H9 (cell line): Measurements from ENCODE around the gene SMNDC1. TPM values are rescaled to one million over a fixed set of nuclear protein-coding genes. Genes with fewer than 3 reads are reported as not detected.

Experiments
- DNase-seq: peaks from one replicate; pipeline ENCODE4 v3.0.0-alpha.2; 2017
- H2AFZ ChIP-seq: one replicate; pipeline ENCODE4 v1.6.1; 2013; ENCODE audit warnings: mild to moderate bottlenecking, low read length, control low read depth, moderate library complexity
- H2AK5ac ChIP-seq: 2 replicates; pipeline ENCODE4 v1.6.1; 2013; ENCODE audit warnings: low read length, control low read depth, mixed read lengths; ENCODE audit not compliant: insufficient read length
- H2BK120ac ChIP-seq: one replicate; pipeline ENCODE4 v1.6.1; 2013; ENCODE audit warnings: low read depth, mild to moderate bottlenecking, low read length, control low read depth, inconsistent platforms; ENCODE audit not compliant: poor library complexity, severe bottlenecking
- H2BK12ac ChIP-seq: 2 replicates; pipeline ENCODE4 v1.6.1; 2013; ENCODE audit warnings: low read length, control low read depth, mixed read lengths, low read depth; ENCODE audit not compliant: insufficient read length
- H2BK15ac ChIP-seq: 2 replicates; pipeline ENCODE4 v1.6.1; 2013; ENCODE audit warnings: low read depth, low read length, control low read depth
- H2BK20ac ChIP-seq: one replicate; pipeline ENCODE4 v1.6.1; 2013; ENCODE audit warnings: low read depth, mild to moderate bottlenecking, low read length, control low read depth, inconsistent platforms; ENCODE audit not compliant: poor library complexity, severe bottlenecking
- H2BK5ac ChIP-seq: 2 replicates; pipeline ENCODE4 v1.6.1; 2013; ENCODE audit warnings: low read length, control low read depth, mixed read lengths; ENCODE audit not compliant: insufficient read length
- H3K14ac ChIP-seq: 2 replicates; pipeline ENCODE4 v1.6.1; 2013; ENCODE audit warnings: low read length, control low read depth; ENCODE audit not compliant: insufficient read depth
- H3K18ac ChIP-seq: 2 replicates; pipeline ENCODE4 v1.6.1; 2013; ENCODE audit warnings: low read depth, mild to moderate bottlenecking, mixed read lengths, low read length, control low read depth; ENCODE audit not compliant: insufficient read length
- H3K23ac ChIP-seq: 2 replicates; pipeline ENCODE4 v1.6.1; 2013; ENCODE audit warnings: low read length, control low read depth, mixed read lengths, low read depth; ENCODE audit not compliant: insufficient read length
- H3K23me2 ChIP-seq: 2 replicates; pipeline ENCODE4 v1.6.1; 2013; ENCODE audit warnings: low read depth, mild to moderate bottlenecking, mixed read lengths, low read length, control low read depth; ENCODE audit not compliant: insufficient read length, poor library complexity, severe bottlenecking
- H3K27ac ChIP-seq: 2 replicates; pipeline ENCODE4 v1.5.1; 2013; ENCODE audit warnings: low read length, control low read depth, mixed read lengths, low read depth; ENCODE audit not compliant: insufficient read length
- H3K27me3 ChIP-seq: 2 replicates; pipeline ENCODE4 v1.6.1; 2013; ENCODE audit warnings: low read length, control low read depth, inconsistent platforms; ENCODE audit not compliant: insufficient read depth
- H3K4ac ChIP-seq: 2 replicates; pipeline ENCODE4 v1.6.1; 2013; ENCODE audit warnings: low read depth, mild to moderate bottlenecking, control low read depth, inconsistent platforms, low read length, moderate library complexity
- H3K4me1 ChIP-seq: 2 replicates; pipeline ENCODE4 v1.6.1; 2013; ENCODE audit warnings: low read length, control low read depth, inconsistent platforms; ENCODE audit not compliant: insufficient read depth
- H3K4me2 ChIP-seq: 2 replicates; pipeline ENCODE4 v1.6.1; 2013; ENCODE audit warnings: low read length, control low read depth, mixed read lengths; ENCODE audit not compliant: insufficient read length, insufficient read depth
- H3K56ac ChIP-seq: 2 replicates; pipeline ENCODE4 v1.6.1; 2013; ENCODE audit warnings: low read depth, mild to moderate bottlenecking, mixed read lengths, low read length, control low read depth; ENCODE audit not compliant: insufficient read length
- H3K79me1 ChIP-seq: 2 replicates; pipeline ENCODE4 v1.6.1; 2013; ENCODE audit warnings: low read depth, mild to moderate bottlenecking, moderate library complexity, low read length, control low read depth, inconsistent platforms; ENCODE audit not compliant: insufficient read depth, poor library complexity, severe bottlenecking
- H3K79me2 ChIP-seq: 2 replicates; pipeline ENCODE4 v1.6.1; 2013; ENCODE audit warnings: low read length, control low read depth, inconsistent platforms; ENCODE audit not compliant: insufficient read depth
- H3K9ac ChIP-seq: 2 replicates; pipeline ENCODE4 v1.6.1; 2013; ENCODE audit warnings: low read length, control low read depth, mixed read lengths; ENCODE audit not compliant: insufficient read length; ENCODE audit errors: extremely low read depth
- H3K9me3 ChIP-seq: one replicate; pipeline ENCODE4 v1.6.1; 2013; ENCODE audit warnings: low read depth, low read length, inconsistent platforms; ENCODE audit not compliant: control insufficient read depth
- H3T11ph ChIP-seq: one replicate; pipeline ENCODE4 v1.6.1; 2013; ENCODE audit warnings: mild to moderate bottlenecking, low read length, control low read depth, inconsistent platforms
- H4K20me1 ChIP-seq: one replicate; pipeline ENCODE4 v1.6.1; 2013; ENCODE audit not compliant: control insufficient read depth, insufficient read length, insufficient read depth
- H4K5ac ChIP-seq: 2 replicates; pipeline ENCODE4 v1.6.1; 2013; ENCODE audit warnings: low read depth, mild to moderate bottlenecking, mixed read lengths, low read length, control low read depth; ENCODE audit not compliant: insufficient read length
- H4K8ac ChIP-seq: replicated peaks from 2 replicates; pipeline ENCODE4 v1.6.1; 2013; ENCODE audit warnings: low read length, control low read depth, mixed read lengths, low read depth; ENCODE audit not compliant: insufficient read length
- H4K91ac ChIP-seq: 2 replicates; pipeline ENCODE4 v1.6.1; 2013; ENCODE audit warnings: low read depth, mild to moderate bottlenecking, moderate library complexity, mixed read lengths, low read length, control low read depth; ENCODE audit not compliant: insufficient read length
- H3K27ac Mint-ChIP-seq, 3 experiments: 2 replicates in 2 of 3; 3 replicates in 1 of 3; pipeline ENCODE4 v1.8.0; 2020 to 2021; ENCODE audit warnings: mixed read lengths in 3 of 3, mild to moderate bottlenecking in 1 of 3, moderate library complexity in 1 of 3
- H3K27me3 Mint-ChIP-seq: 2 replicates; pipeline ENCODE4 v1.8.0; 2021; ENCODE audit warnings: low read depth, mild to moderate bottlenecking, moderate library complexity, mixed read lengths
- H3K36me3 Mint-ChIP-seq, 3 experiments: 2 replicates in 2 of 3; 3 replicates in 1 of 3; pipeline ENCODE4 v1.8.0; 2020 to 2021; ENCODE audit warnings: low read depth in 3 of 3, mixed read lengths in 3 of 3; ENCODE audit not compliant: insufficient read depth in 1 of 3
- H3K4me1 Mint-ChIP-seq, 2 experiments: 2 replicates each; pipeline ENCODE4 v1.8.0; 2020; ENCODE audit warnings: mixed read lengths in 2 of 2
- H3K4me3 Mint-ChIP-seq, 2 experiments: 2 replicates in 1 of 2; 3 replicates in 1 of 2; pipeline ENCODE4 v1.8.0; 2020 to 2021; ENCODE audit warnings: mild to moderate bottlenecking in 2 of 2, mixed read lengths in 2 of 2, moderate library complexity in 1 of 2
- H3K9me3 Mint-ChIP-seq, 2 experiments: 2 replicates in 1 of 2; 3 replicates in 1 of 2; pipeline ENCODE4 v1.8.0; 2020; ENCODE audit warnings: mild to moderate bottlenecking in 2 of 2, mixed read lengths in 2 of 2, moderate library complexity in 1 of 2
- WGBS: extraction: QIAGEN DNeasy Blood & Tissue Kit; methylation state at CpG from one replicate; pipeline ENCODE4 v1.1.7; 2013; ENCODE audit warnings: missing lambda C conversion rate, low lambda C conversion rate, mixed read lengths; ENCODE audit not compliant: insufficient read length; ENCODE audit errors: extremely low coverage; 5-methylcytosine and 5-hydroxymethylcytosine counted together
- total RNA-seq: library from RNA; stranded (reverse); gene quantifications from 2 replicates; pipeline ENCODE4 v1.2.1, GENCODE V29; 2021
- TF ChIP-seq, protein P1 (sequence below): fragments of 200-600 bp; sonication (generic); conservative IDR thresholded peaks from 3 replicates; pipeline ENCODE4 v1.8.0; 2021; ENCODE audit warnings: antibody characterized with exemption, mild to moderate bottlenecking

The SMNDC1 gene
- total RNA-seq, 1 experiment from 2014 or later = 55.7 TPM

DNA sequence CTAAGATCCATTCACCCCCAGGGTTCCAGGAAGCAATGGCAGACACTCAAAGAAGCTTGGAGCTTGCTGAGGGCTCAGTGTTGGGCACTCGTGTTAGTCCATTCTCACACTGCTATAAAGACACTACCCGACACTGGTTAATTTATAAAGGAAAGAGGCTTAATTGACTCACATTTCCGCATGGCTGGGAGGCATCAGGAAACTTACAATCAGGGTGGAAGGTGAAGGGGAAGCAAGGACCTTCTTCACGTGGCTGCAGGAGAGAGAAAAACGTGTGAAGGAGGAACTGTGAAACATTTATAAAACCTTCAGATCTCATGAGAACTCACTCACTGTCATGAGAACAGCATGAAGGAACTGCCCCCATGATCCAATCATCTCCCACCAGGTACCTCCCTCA, 44.7 kb upstream of the SMNDC1 start:
- Mint-ChIP-seq H3K27ac (no peak overlapping the region), H3K4me3 (no peak overlapping the region), H3K36me3 (no peaks in the 10 kb centered on the region), H3K27me3 (peaks cover 5% of the 10 kb centered on the region), H3K9me3 (no peaks in the 10 kb centered on the region), H3K4me1 (peaks cover 19 to 27% of the 10 kb centered on the region in 2 experiments)
- H3K27me3 ChIP-seq = no peaks in the 10 kb centered on the region
- H4K20me1 ChIP-seq = no peaks in the 10 kb centered on the region
- no peak overlapping the region for H3K4ac ChIP-seq
- H4K8ac ChIP-seq = no peak overlapping the region
- H3K27ac ChIP-seq = no peak overlapping the region
- DNase-seq = no peak
- H3K23ac ChIP-seq = no peak overlapping the region
- no peak overlapping the region for H2BK20ac ChIP-seq
- H3K4me2 ChIP-seq = no peak overlapping the region
- H2BK12ac ChIP-seq = no peak overlapping the region
- H4K91ac ChIP-seq = no peak overlapping the region
- H3K9ac ChIP-seq = no peak overlapping the region
- no peak overlapping the region for H3K14ac ChIP-seq
- no peak overlapping the region for H2BK5ac ChIP-seq
- no peak overlapping the region for H3K56ac ChIP-seq
- TF ChIP-seq, protein P1, sequence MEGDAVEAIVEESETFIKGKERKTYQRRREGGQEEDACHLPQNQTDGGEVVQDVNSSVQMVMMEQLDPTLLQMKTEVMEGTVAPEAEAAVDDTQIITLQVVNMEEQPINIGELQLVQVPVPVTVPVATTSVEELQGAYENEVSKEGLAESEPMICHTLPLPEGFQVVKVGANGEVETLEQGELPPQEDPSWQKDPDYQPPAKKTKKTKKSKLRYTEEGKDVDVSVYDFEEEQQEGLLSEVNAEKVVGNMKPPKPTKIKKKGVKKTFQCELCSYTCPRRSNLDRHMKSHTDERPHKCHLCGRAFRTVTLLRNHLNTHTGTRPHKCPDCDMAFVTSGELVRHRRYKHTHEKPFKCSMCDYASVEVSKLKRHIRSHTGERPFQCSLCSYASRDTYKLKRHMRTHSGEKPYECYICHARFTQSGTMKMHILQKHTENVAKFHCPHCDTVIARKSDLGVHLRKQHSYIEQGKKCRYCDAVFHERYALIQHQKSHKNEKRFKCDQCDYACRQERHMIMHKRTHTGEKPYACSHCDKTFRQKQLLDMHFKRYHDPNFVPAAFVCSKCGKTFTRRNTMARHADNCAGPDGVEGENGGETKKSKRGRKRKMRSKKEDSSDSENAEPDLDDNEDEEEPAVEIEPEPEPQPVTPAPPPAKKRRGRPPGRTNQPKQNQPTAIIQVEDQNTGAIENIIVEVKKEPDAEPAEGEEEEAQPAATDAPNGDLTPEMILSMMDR = no peak
- no peak overlapping the region for H2BK15ac ChIP-seq
- no peak overlapping the region for H4K5ac ChIP-seq
- H3K4me1 ChIP-seq = peaks cover 3% of the 10 kb centered on the region; the same call in 1 of the 2 replicates
- H3T11ph ChIP-seq = no peak overlapping the region
- no peak overlapping the region for H2AFZ ChIP-seq
- H3K18ac ChIP-seq = no peak overlapping the region
- no peak overlapping the region for H2BK120ac ChIP-seq
- H3K79me2 ChIP-seq = no peaks in the 10 kb centered on the region
- no peak overlapping the region for H2AK5ac ChIP-seq
- H3K23me2 ChIP-seq = no peaks in the 10 kb centered on the region
- no peaks in the 10 kb centered on the region for H3K9me3 ChIP-seq
- WGBS = no CpG with 5 or more reads among the region's 5 CpGs
- H3K79me1 ChIP-seq = no peaks in the 10 kb centered on the region
